LNCAP (cell line): Measurements from ENCODE around the gene GIPC1.

Source experiments
- TF ChIP-seq, protein P1 (sequence below): fragments of 450-650 bp; IDR thresholded peaks from 2 replicates; pipeline ENCODE4 v1.5.1; 2017; ENCODE audit warnings: mild to moderate bottlenecking

GIPC1 gene

DNA sequence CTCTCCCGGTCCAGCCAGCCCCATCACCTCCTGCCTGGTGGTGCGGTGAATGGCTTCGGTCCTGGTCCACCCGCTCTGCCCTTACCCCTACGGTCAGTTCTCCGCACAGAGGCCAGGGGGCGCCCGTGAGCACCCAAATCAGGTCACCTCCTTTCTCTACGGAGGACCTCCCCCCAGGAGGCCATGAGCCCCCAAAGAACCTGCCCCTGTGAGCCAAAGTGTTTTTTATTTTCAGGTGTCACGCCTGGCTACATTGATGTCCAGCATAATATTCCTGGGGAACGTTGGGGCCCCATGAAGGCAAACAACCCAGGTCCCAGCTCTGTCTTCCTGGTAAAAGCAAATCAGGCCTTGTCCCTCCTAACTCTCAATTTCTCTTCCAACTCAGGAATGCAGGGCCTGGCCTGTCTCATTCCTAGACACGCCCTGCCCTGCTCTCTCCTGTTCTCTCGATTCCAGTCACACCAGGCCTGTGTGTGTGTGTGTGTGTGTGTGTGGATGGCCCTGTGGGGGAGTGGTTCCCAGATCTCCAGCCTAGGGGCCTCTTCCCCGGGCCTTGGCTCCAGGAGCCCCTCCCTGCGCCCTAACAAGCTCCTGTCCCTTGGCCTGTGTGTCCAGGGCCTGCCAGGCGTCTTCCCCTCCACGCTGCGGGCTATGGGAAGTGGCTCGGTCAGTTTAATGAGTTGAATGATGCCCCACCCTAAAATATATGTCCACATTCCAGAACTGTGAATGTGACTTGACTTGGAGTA lies 9.7 kb upstream of the GIPC1 start:
- TF ChIP-seq, protein P1, sequence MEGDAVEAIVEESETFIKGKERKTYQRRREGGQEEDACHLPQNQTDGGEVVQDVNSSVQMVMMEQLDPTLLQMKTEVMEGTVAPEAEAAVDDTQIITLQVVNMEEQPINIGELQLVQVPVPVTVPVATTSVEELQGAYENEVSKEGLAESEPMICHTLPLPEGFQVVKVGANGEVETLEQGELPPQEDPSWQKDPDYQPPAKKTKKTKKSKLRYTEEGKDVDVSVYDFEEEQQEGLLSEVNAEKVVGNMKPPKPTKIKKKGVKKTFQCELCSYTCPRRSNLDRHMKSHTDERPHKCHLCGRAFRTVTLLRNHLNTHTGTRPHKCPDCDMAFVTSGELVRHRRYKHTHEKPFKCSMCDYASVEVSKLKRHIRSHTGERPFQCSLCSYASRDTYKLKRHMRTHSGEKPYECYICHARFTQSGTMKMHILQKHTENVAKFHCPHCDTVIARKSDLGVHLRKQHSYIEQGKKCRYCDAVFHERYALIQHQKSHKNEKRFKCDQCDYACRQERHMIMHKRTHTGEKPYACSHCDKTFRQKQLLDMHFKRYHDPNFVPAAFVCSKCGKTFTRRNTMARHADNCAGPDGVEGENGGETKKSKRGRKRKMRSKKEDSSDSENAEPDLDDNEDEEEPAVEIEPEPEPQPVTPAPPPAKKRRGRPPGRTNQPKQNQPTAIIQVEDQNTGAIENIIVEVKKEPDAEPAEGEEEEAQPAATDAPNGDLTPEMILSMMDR: peak; percentile 87

DNA sequence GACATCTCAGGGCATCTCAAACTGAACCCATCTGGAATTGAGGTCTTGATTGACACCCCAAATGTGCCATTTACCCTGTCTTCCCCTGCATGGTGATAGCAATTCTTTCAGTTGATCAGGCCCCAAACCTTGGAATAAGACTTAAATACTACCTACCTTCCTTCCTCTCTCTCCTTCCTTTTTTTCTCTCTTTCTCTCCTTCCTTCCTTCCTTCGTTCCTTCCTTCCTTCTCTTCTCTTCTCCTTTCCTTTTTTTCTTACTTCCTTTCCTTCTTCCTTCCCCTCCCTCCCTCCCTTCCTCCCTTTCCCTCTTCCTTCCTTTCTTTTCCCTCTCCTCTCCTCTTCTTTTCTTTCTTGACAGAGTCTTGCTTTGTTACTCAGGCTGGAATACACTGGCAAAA lies 7.4 kb upstream of the GIPC1 start:
- TF ChIP-seq, protein P1: no peak

DNA sequence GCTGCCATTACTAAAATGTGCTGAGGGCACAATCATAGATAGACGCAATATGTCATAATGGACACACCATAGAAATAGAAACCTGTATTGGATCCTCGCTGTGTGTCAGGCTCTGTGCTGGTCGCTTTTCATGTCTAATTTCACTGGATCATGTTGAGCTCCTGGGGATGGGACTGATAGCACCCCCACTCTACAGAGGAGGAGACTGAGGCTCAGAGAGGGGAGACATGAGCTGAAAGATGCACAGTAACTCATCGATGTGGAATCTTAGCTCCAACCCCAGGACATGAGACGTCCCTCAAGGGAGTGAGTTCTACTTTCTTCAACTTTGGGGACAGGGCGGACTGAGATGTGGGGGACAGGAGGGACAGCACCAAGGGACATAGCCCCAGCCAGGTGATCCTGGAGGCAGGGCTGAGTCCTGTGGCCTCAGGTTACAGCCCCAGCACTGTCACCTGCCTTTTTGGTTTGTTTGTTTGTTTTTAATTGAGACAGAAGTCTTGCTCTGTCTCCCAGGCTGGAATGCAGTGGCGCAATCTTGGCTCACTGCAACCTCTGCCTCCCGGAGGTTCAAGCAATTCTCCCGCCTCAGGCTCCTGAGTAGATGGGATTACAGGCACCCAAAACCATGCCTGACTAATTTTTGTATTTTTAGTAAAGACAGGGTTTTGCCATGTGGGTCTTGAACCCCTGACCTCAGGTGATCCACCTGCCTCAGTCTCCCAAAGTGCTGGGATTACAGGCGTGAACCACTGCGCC lies 6.6 kb upstream of the GIPC1 start:
- TF ChIP-seq, protein P1: no peak

DNA sequence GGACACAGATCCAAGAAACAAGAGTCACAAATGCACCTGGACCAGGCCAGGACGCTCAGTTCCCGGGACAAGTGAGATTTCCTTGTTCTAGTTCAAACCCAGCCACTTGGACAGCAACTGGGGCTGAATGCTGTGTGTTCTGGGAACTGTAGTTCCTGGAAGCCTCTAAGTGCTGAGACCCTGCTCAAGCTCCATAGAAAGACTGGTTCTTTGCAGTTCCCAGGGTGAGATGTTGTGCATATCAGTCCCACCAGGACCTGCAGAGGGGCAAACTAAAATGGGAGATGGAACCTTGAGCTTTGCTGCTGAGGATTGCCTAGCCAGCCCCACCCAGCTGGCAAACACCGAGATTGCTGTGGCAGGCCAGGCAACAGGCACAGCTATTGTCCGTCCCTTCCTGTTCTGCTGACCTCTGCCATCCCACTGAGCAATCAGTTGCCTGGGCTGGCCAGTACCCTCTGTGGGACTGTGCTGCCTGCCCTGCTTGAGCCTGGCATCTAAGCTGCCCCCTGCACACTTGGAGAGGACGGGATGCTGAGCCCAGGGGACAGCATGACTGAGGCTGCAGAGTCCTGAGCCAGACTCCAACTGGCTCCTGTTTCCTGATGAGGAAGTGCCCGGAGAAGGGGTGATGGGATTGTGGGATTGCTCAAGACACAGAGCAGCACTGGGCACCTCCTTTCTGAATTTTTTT lies 1.4 kb upstream of the GIPC1 start:
- TF ChIP-seq, protein P1: no peak

DNA sequence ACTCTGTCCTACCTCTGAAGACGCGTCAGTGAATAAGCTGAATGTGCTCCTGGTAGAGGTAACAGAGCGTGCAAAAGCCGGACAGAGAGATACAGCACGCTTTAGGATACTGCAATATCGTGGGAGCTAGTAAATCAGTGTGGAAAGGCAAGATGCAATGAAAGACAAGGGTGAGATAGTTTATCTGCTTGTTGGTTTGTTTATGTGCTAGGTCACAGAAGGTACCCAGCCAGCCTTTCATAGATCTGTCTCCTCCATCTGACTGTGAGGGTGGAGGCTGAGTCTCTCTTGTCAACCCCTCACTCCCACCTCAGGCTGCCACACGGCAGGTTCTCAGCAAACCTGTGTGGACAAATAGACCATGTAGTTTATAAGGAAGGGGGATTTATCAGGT lies 904 bp upstream of the GIPC1 start:
- TF ChIP-seq, protein P1: no peak

DNA sequence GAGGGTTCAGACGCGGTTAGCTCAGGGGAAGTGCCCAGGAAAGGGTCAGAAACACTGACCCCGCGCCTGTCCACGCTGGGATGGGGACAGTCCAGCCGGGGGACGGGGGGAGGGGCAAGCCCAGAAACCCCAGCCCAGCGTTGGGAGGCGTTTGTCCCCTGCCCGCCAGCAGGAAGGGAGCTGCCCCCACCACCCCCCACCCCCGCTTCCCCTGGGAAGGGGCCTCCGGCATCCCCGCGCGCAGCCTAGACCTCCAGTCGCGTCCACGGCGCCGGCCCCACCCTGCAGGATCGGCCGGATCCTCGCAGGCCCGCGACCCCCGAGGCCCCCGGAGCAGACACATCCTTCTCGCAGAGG lies 277 bp downstream of the GIPC1 start:
- TF ChIP-seq, protein P1: no peak

DNA sequence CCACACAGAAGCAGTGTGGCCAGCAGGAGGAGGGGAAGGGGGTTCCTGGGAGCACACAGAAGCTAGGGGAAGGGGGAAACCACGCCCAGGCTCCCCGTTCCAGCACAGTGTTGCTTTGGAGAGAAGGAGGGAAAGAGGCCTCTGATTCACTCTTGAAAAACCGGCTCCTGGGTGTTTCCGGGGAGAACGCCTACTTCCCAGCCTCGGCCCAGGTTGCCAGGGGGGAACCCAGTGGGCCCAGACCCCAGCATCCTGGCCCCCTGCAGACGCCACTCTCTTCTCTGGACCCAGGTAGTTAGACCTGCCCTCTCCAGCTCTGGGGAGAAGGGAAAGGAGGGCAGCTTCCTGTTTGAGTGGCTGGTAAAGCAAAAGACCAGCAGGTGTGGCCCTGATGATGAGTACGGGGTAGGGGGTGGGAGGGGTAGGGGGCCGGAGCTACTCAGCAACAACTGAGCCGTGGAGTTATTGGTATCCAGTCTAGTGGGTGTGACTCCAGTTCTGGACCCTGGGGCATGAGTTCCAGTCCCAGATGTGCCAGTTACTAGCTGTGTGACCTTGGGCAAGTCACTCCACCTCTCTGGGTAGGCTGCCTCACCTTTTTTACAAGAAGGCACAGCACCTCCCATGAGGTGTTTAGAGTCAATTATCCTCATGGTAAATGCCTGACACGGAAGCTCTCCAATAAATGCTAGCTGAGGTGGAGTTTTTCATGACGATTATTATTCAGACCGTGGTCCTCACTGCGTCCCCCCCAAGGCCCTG lies 836 bp downstream of the GIPC1 start:
- TF ChIP-seq, protein P1: no peak
